Smooth muscle cell (in vitro differentiated cells): ENCODE measurements around the gene PSME4. TPM values are rescaled to one million over a fixed set of nuclear protein-coding genes. Genes with fewer than 3 reads are reported as not detected.

Source experiments
- DNase-seq: peaks from one replicate; lab custom pipeline; 2025; ENCODE audit not compliant: unreplicated experiment; lab: John Stamatoyannopoulos, UW
- H2AFZ ChIP-seq: fragments of 200-600 bp; sonication (generic); 2 replicates; pipeline ENCODE4 v1.6.0; 2016; ENCODE audit warnings: antibody characterized with exemption, low read depth, mild to moderate bottlenecking
- H3F3A ChIP-seq: fragments of 200-600 bp; sonication (generic); 2 replicates; pipeline ENCODE4 v1.6.0; 2017; ENCODE audit warnings: antibody characterized with exemption, low read depth
- H3K27ac ChIP-seq: fragments of 200-600 bp; sonication (generic); 2 replicates; pipeline ENCODE4 v1.5.1; 2016; ENCODE audit warnings: low read depth, mild to moderate bottlenecking
- H3K27me3 ChIP-seq: fragments of 200-600 bp; sonication (generic); 2 replicates; pipeline ENCODE4 v1.6.1; 2016; ENCODE audit warnings: low read depth, mild to moderate bottlenecking
- H3K36me3 ChIP-seq: fragments of 200-600 bp; sonication (generic); 2 replicates; pipeline ENCODE4 v1.5.1; 2016; ENCODE audit warnings: low read depth
- H3K4me1 ChIP-seq: fragments of 200-600 bp; sonication (generic); 2 replicates; pipeline ENCODE4 v1.5.1; 2016; ENCODE audit warnings: low read depth
- H3K4me2 ChIP-seq: fragments of 200-600 bp; sonication (generic); 2 replicates; pipeline ENCODE4 v1.6.0; 2016; ENCODE audit warnings: mild to moderate bottlenecking
- H3K4me3 ChIP-seq: fragments of 200-600 bp; sonication (generic); 2 replicates; pipeline ENCODE4 v1.5.1; 2016; ENCODE audit warnings: mild to moderate bottlenecking
- H3K79me2 ChIP-seq: fragments of 200-600 bp; sonication (generic); 2 replicates; pipeline ENCODE4 v1.6.0; 2016; ENCODE audit warnings: low read depth, mild to moderate bottlenecking
- H3K9ac ChIP-seq: fragments of 200-600 bp; sonication (generic); 2 replicates; pipeline ENCODE4 v1.6.0; 2016; ENCODE audit warnings: low read depth
- H3K9me3 ChIP-seq: fragments of 200-600 bp; sonication (generic); replicated peaks from 2 replicates; pipeline ENCODE4 v1.5.1; 2016; ENCODE audit warnings: low read depth
- H4K20me1 ChIP-seq: fragments of 200-600 bp; sonication (generic); 2 replicates; pipeline ENCODE4 v1.6.0; 2016; ENCODE audit warnings: low read depth
- CTCF ChIP-seq: fragments of 200-600 bp; sonication (generic); IDR thresholded peaks from 2 replicates; pipeline ENCODE4 v1.5.1; 2017; ENCODE audit warnings: borderline replicate concordance, mild to moderate bottlenecking, antibody characterized with exemption; ENCODE audit not compliant: insufficient read depth, poor library complexity, severe bottlenecking
- WGBS: methylation state at CpG from one replicate; pipeline ENCODE4 v1.1.7; 2016; ENCODE audit warnings: low lambda C conversion rate; 5-methylcytosine and 5-hydroxymethylcytosine counted together
- polyA plus RNA-seq: library from polyadenylated mRNA; unstranded; fragments of >200 nt; fragmentation: Nextera tagmentation; extraction: Ambion mirVana; gene quantifications from 2 replicates; pipeline ENCODE4 v1.2.1, GENCODE V29; 2016
- total RNA-seq: library from RNA; depleted of rRNA; stranded (reverse); fragments of >200 nt; gene quantifications from 2 replicates; pipeline ENCODE4 v1.2.3, GENCODE V29; 2014

Gene PSME4
- total and polyA plus RNA-seq, 2 experiments from 2014 or later, result 11.3 to 65.2 TPM

DNA sequence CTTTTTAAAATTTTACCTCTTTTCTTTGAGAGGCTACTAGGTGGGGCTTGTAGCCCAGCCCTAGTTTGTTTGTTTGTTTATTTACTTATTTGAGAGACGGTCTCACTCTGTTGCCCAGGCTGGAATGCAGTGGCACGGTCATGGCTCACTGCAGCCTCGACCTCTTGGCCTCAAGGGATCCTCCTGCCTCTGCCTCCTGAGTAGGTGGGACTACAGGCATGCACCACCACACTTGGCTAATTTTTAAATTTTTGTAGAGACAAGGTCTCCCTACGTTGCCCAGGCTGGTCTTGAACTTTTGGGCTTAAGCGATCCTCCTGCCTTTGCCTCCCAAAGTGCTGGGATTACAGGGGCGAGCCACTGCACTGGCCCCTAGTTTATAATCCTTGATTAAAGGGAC, 149.0 kb downstream of the PSME4 start:
- H3K4me1 ChIP-seq, result no peaks in the 10 kb centered on the region
- H3K36me3 ChIP-seq, result peaks cover 22% of the 10 kb centered on the region
- no peak overlapping the region for H3K27ac ChIP-seq
- no peak overlapping the region for H3K9ac ChIP-seq
- no peaks in the 10 kb centered on the region for H3F3A ChIP-seq
- H3K79me2 ChIP-seq, result no peaks in the 10 kb centered on the region
- H2AFZ ChIP-seq, result no peak overlapping the region
- DNase-seq, result no peak
- H4K20me1 ChIP-seq, result no peaks in the 10 kb centered on the region
- H3K4me2 ChIP-seq, result no peak overlapping the region
- TF ChIP-seq CTCF, result no peak
- no peak overlapping the region for H3K4me3 ChIP-seq
- no peaks in the 10 kb centered on the region for H3K9me3 ChIP-seq
- WGBS, result 98% methylated on average over 6 of the region's 6 CpGs
- H3K27me3 ChIP-seq, result no peaks in the 10 kb centered on the region

GRCh38 chr2:53820711-53821110, 150.1 kb downstream of the PSME4 start:
- no peak for DNase-seq
- Histone ChIP-seq H3K27ac (no peak overlapping the region), H4K20me1 (no peaks in the 10 kb centered on the region), H2AFZ (no peak overlapping the region), H3K9ac (no peak overlapping the region), H3K9me3 (no peaks in the 10 kb centered on the region), H3K79me2 (no peaks in the 10 kb centered on the region), H3F3A (no peaks in the 10 kb centered on the region), H3K4me2 (no peak overlapping the region), H3K36me3 (peaks cover 25% of the 10 kb centered on the region), H3K27me3 (no peaks in the 10 kb centered on the region), H3K4me3 (no peak overlapping the region), H3K4me1 (no peaks in the 10 kb centered on the region)
- WGBS, result 94% methylated on average over 4 of the region's 4 CpGs
- no peak for TF ChIP-seq CTCF

- no peak for DNase-seq
- Histone ChIP-seq H2AFZ (no peak overlapping the region), H3K79me2 (no peaks in the 10 kb centered on the region), H3K4me2 (no peak overlapping the region), H3K27ac (no peak overlapping the region), H3K9me3 (no peaks in the 10 kb centered on the region), H4K20me1 (no peaks in the 10 kb centered on the region), H3K4me3 (no peak overlapping the region), H3K9ac (no peak overlapping the region), H3K4me1 (no peaks in the 10 kb centered on the region), H3F3A (no peaks in the 10 kb centered on the region), H3K27me3 (no peaks in the 10 kb centered on the region), H3K36me3 (peaks cover 25% of the 10 kb centered on the region)
- WGBS, result 94% methylated on average over 9 of the region's 9 CpGs
- no peak for TF ChIP-seq CTCF
These were observed 150.7 kb downstream of the PSME4 start for GRCh38 chr2:53820048-53820447.

GRCh38 chr2:53819634-53820033, 151.2 kb downstream of the PSME4 start:
- Histone ChIP-seq H3K9me3 (no peaks in the 10 kb centered on the region), H3K4me3 (no peak overlapping the region), H3K27me3 (no peaks in the 10 kb centered on the region), H3K36me3 (peaks cover 25% of the 10 kb centered on the region), H3K4me2 (no peak overlapping the region), H3F3A (no peaks in the 10 kb centered on the region), H3K4me1 (no peaks in the 10 kb centered on the region), H2AFZ (no peak overlapping the region), H3K27ac (no peak overlapping the region), H3K9ac (no peak overlapping the region), H3K79me2 (no peaks in the 10 kb centered on the region), H4K20me1 (no peaks in the 10 kb centered on the region)
- no peak for TF ChIP-seq CTCF
- WGBS, result 90% methylated on average over 4 of the region's 4 CpGs
- DNase-seq, result no peak
